Skin epidermis (tissue), 12 donors: ENCODE results near the gene KIAA0319L.

Experiments used
- H3K27ac ChIP-seq, 21 experiments: fragments of 200-600 bp; sonication (generic) in 11 of 21; one replicate each; pipeline ENCODE4 v1.5.0; 2020; ENCODE audit warnings: mild to moderate bottlenecking in 3 of 21, inconsistent platforms in 2 of 21, moderate library complexity in 2 of 21
- H3K4me3 ChIP-seq, 7 experiments: fragments of 200-600 bp; sonication (generic) in 2 of 7; one replicate each; pipeline ENCODE4 v1.5.0; 2020; ENCODE audit warnings: inconsistent platforms in 2 of 7, mild to moderate bottlenecking in 2 of 7, moderate library complexity in 1 of 7

Gene KIAA0319L

DNA sequence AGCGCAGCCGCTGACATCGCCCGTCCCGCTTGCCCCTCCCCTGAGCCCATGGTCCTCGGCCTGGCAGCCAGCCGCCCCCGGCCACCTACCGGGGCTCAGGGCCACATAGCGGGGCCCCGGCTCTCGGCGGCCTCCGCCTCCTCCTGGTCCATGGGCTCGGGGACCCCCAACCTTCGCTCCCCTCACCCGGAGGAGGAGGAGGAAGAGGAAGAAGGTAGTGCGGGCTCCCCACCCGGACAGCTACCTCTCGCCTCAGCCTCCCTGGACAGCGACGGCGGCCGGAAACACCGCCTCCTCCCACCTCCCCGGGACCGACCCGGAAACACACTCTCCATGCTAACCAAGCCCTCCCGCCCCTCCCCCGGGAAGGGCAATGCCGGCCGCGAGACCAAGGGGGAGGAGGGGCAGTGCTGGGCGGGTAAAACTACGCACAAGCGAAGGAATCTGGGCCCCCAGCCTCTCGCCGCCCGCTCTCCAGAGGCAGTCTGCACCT is at the start of gene KIAA0319L:
TSS of gene KIAA0319L (minus strand) at position 286 of the 493 bp plus-strand sequence. CDS start 2,912 bp downstream, outside the sequence.
- peak within 1 kb of the TSS; percentile 77 to 100 (median 97) for H3K27ac ChIP-seq

DNA sequence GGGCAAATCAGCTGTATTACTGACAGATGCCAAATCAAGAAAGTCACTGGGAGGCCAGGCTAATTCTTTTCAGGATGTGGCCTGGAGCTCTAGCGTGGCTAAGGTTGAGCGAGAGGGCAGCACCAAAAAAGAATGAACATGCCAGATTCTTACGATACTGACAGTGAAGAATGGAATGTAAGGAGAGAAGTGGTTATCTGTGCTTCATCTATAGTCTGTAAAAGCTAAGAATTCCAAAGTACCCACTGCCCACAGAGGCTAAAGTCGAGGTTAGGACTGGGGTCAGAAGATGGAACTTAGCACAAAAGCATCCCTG is 48.6 kb upstream of the KIAA0319L start:
- H3K4me3 ChIP-seq: no peak overlapping the region
- H3K27ac ChIP-seq: no peak overlapping the region

More for the DNA sequence above, at the start of gene KIAA0319L:
- H3K4me3 ChIP-seq: peak within 1 kb of the TSS; percentile 69 to 98 (median 94)

DNA sequence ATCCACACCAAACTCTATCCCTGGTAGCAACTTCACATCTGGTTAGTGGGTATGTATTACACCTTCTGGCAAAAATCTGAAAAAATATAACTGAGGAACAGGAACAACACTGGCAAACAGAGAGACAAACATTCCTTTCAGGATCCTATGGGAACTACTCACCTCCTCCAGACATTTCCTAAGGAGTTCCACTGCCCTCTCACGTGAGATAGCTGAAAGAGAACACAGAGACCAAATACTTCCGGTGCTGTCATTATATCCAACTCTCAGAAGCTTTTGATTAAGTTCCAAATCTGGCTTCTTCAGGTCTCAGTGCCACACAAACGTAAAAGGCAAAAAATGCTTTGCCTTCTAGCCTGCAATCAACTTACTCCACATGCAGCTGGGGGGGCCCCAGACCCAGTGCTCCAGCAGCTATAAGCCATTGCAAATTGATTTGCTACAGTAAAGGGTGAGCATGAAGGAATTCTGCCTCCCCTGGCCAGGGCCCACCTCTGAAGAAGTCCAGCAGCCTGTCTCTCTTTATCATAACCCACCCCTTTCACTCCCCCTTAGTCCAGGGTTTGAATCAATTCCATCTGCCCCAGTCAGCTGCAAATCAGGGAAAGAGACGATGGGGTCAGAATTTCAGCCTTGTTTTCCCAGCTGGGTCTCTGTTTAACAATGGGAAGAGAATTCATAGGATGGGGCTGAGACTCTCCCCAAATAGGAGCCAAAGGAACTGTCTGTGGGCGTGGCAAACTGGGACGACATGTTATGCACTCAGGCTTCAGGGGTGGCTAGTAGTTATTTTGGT is 48.1 kb upstream of the KIAA0319L start:
- H3K4me3 ChIP-seq: no peak overlapping the region

DNA sequence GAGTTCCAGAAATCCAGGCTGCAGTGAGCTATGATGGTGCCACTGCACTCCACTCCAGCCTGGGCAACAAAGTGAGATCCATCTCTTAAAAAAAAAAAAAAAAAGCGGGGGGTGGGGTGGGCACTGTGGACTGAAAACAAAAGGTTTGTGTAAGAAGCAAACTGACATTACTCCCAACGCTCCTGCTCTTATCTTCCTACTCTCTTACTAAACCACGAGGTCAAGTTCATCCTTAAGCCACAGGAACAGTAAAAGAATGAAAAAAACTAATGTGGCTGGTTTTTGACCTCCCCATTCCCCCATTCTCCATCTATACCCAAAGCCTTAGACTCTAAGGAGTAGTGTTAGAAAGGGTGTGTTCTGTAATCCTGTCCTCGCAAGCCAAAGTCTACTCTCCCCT is 46.7 kb upstream of the KIAA0319L start:
- Histone ChIP-seq H3K27ac (no peak overlapping the region), H3K4me3 (no peak overlapping the region)

More for the DNA sequence above, 48.1 kb upstream of the KIAA0319L start:
- no peak overlapping the region for H3K27ac ChIP-seq

DNA sequence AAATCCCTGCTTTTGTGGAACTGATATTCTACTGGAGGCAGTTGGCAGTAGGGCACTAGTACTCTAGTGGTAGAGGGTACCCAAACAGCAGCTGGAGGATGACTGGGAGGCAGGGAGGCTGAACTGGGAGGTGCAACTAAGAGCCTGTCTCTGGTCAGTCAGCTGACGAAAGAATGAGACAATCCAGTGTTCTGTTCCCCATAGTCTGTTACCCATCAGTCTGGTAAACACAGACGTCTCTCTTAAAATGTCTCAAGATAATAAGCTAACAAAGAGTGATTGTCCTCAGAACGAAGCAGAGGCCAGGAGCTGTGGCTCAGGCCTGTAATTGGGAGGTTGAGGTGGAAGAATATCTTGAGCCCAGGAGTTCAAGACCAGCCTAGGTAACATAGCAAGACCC is 46.3 kb upstream of the KIAA0319L start:
- Histone ChIP-seq H3K4me3 (no peak overlapping the region), H3K27ac (no peak overlapping the region)

DNA sequence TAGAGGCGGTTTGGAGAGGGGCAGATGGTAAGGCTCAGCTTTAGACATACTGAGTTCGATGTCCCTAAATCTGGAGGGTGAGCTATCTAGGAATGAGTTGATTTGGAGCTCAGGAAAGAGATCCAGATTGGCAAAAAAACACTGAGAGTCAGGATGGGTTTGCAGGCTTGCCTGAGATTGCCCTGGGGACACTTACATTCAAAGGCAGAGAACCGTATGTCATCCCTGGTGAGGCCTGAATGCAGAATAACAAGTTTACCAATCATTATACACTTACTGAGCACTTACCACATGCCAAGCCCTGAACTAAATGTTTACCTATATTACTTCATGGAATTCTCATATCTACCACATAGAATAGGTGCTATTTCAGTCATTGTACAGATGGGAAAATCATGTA is 43.4 kb upstream of the KIAA0319L start:
- no peak overlapping the region for H3K27ac ChIP-seq
- no peak overlapping the region for H3K4me3 ChIP-seq

DNA sequence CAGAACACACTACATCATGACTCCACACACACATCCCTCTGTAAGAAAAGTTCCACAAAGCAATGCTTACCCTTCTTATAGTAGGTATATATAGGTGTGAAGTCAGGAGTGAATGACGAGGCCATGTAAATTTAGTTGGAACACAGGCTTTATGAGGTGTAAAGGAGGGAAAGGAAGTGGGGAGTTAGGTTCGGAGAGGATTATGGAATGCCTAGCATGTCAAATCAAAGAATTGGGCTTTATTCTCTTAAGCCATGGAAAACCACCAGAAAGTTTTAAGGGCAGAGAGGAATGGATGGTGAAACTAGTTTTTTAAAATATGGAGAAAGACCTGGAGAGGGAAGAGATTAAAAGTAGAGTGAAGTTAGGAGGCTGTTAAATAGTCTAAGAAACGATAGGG is 42.2 kb upstream of the KIAA0319L start:
- Histone ChIP-seq H3K4me3 (no peak overlapping the region), H3K27ac (no peak overlapping the region)

DNA sequence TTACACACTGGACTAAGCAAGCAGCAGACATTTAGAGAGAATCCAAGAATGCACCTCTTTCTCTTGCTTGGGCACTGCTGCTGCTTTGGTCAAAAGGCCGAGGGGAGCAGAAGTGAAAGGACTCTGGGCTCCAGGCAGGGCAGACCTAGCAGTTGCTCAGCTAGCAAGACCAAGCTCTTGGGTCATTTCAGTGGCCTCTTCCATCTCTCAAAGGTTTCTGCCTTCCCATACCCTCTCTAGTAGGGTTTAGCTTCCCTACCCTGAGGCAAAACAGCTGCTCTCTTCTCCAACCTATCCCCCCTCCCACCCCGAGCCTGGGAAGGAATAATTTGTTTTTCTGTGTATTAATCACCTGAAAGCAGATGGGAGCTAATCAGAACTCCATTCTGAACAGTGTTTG is 41.7 kb upstream of the KIAA0319L start:
- Histone ChIP-seq H3K27ac (no peak overlapping the region), H3K4me3 (no peak overlapping the region)

DNA sequence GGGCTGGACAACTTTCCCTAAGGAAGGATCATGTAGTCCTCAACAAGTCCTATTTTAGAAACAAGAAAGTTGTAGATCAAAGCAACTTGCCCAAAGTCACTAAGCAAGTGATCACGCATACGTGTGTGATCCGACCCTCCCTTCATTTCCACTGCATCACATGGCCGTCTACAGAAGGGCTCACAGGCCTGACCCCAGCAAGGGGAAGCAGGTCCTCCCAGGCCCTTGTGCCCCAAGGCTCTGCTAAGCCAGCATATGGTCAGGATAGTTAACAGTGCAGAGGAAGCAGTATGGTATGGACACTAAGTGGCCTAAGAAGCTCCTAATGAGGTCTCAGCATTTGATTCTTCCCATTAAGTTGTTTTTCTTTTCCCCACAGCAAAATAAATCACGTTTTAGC is 40.7 kb upstream of the KIAA0319L start:
- Histone ChIP-seq H3K27ac (no peak overlapping the region), H3K4me3 (no peak overlapping the region)

DNA sequence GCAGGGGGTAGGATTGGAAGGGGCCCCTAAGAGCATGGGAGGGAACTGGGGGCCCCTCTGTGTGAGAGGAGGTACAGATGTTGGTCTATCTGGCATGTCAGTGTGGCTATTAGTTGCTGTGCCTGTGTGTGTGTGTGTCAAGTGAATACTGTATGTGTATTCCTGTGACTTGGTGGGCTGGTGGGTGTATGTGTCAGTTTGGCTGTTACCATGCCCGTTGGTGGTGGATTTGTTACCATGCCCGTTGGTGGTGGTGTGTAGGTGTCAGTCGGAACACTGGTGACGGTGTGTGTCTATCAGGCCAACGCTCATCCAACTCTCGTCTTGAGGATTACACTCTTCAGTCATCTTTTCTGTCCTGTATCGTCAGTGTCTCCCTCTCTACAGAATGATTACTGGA is 38.5 kb upstream of the KIAA0319L start:
- Histone ChIP-seq H3K27ac (no peak overlapping the region), H3K4me3 (no peak overlapping the region)

DNA sequence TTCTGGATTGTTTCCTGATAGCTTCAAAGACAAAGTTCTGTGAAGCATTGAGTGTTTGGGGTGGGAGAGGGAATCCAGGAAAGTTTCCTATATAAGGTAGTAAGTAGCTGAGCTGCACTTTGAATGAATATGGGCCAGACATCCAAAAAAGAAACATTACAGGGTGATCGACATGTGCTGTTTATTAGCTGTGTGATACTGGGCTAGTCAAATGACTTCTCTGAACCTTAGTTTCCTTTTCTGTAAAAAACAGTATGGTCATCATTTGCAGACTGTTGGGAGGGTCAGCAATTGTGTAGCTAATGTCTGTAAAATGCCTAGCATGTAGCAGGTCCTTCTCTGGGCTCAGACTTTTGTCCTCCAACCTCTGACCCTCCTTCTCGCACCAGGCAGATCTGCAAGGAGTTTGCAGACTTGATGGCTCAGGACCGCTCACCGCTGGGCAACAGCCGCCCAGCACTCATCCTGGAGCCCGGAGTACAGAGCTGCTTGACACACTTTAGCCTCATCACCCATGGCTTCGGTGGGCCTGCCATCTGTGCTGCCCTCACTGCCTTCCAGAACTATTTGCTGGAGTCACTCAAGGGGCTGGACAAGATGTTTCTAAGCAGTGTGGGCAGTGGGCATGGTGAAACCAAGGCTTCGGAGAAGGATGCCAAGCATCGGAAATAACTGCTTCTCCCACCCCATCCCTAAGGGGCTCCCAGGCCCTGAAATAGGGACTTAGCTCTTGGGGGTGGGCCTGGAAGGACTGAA is 37.0 kb upstream of the KIAA0319L start:
- no peak overlapping the region for H3K27ac ChIP-seq

DNA sequence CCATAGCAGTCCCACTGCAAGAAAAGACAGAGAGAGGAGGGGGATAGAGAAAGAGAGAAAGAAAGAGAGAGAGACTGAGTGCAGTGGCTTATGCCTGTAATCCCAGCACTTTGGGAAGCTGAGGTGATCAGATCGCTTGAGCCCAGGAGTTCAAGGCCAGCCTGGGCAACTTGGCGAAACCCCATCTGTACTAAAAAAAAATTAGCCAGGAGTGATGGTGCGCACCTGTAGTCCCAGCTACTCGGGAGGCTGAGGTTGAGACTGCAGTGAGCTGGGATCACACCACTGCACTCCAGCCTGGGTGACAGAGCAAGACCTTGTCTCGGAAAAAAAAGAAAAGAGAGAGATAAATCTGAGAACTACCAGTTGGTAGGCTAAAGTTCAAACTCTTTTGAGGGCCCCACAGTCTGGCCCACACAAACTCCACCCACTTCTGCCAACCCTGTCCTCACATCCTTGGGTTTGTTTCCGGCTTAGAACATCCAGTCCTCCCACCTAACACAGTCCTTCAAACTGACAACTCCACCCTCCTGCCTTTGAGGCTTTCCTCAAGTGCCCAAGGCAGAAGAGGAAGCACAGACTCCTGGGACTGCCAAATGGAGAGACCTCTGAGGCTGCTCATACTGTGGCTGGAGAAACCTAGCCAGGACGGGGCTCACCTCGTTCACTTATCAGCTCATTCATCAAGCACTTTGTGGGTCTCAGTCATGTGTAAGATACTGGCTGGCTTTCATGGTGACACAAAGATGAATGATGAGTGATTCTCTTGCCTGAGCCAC is 36.0 kb upstream of the KIAA0319L start:
- Histone ChIP-seq H3K4me3 (no peak overlapping the region), H3K27ac (no peak overlapping the region)

More for the DNA sequence above, 37.0 kb upstream of the KIAA0319L start:
- H3K4me3 ChIP-seq: no peak overlapping the region

DNA sequence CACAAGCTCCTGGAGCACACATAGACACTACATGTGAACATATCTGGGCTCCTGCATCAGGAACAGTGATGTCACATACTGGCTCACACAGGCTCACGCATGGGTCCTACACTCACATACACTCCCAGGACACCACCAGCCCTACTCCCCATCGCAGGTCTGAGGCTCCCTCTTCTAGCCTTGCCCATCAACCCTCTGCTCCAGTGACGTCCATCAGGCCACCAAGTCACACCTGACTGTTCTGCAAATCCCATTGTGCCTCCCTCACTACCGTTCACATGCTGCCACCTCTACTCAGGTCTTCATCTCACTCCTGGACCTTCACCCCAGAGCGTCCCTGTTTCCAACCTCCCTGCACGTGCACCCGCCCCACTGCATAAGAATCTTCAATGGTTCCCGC is 34.0 kb upstream of the KIAA0319L start:
- Histone ChIP-seq H3K4me3 (no peak overlapping the region), H3K27ac (no peak overlapping the region)

DNA sequence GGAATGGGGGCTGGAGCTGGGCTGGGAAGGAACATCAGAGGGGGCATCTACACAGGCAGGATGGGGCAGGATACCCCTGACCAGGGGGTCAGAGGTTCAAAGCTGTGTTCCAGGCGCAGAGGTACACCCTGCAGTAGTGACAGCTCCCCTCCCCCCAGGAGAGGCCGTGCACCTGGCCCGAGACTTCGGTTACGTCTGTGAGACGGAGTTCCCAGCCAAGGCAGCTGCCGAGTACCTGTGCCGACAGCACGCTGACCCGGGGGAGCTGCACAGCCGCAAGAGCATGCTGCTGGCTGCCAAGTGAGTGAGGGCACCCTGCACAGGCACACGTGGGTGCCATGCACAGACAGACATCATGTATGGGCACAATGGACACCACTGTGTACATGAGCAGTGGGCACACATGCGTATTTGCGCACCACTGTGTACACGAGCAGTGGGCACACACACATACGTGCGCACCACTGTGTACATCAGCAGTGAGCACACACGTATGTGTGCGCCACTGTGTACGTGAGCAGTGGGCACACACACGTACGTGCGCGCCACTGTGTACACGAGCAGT is 33.4 kb upstream of the KIAA0319L start:
- no peak overlapping the region for H3K27ac ChIP-seq
- no peak overlapping the region for H3K4me3 ChIP-seq

DNA sequence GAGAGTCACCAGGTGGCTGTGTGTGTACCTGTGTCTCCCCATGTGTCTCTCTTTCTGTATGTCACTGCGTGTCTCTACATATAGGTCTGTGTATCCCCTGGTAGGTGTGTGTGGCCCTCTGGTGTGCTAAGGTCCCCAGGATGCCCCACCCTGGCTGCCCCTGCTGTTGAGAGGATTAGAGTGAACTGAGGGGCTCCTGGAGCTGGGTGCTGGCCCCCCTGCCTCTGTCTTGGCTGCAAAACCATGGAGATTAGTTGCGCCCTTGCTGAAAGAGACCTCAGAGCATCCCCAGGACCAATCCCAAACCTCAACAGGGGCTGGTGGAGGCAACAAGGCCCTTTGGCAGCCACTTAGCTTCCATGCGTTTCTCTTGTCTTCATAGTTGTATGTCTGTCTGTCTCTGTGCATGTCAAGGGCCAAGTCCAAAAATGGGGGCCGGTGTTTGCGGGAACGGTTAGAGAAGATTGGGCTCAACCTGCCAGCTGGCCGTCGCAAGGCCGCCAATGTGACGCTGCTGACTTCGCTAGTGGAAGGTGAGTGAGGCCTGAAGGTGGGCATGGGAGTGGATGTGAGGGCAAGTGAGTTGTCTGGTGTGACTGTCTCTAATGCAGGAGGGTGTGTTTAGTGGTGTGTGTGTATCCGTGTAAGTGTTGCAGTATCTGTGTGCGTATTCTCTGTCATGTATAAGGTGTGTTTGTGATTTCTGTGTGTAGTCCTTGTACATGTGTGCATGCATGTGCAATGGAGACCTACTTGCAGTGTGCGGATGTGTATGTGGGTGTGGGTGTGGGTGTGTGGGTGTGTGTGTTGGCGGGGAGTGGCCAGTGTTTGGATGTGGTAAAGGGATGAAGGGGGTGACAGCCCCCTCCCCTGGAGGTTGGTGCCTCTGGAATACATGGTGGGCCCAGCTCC is 32.6 kb upstream of the KIAA0319L start:
- no peak overlapping the region for H3K4me3 ChIP-seq

DNA sequence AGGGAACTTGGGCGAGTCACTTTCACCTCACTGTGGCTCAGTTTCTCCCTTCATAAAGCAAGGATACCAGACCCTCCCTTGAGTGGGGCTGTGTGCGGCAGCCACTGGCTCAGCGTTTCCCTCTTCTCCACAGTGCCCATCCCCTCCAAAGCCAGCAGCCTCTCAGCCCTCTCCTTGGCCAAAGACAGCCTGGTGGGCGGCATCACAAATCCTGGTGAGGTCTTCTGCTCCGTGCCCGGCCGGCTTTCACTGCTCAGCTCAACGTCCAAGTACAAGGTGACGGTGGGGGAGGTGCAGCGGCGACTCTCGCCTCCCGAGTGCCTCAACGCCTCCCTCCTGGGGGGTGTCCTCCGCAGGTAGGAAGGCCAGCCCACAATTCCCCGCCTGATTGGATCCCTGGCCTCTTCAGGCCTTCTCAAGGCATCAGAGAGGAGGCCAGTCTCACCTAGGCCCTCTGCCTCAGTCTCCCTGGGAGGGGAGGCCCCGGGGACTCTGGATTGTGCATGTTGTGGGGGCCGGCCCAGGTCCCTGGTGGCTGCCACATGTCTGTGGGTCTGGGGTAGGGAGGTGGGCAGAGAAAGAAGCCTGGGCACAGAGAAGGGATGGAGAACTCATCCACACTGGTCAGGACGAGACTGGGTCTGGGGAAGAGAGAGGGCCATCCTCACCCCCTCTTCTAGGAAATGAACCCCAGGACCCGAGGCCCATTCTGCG is 31.2 kb upstream of the KIAA0319L start:
- H3K4me3 ChIP-seq: no peak overlapping the region
- no peak overlapping the region for H3K27ac ChIP-seq

More for the DNA sequence above, 32.6 kb upstream of the KIAA0319L start:
- no peak overlapping the region for H3K27ac ChIP-seq

DNA sequence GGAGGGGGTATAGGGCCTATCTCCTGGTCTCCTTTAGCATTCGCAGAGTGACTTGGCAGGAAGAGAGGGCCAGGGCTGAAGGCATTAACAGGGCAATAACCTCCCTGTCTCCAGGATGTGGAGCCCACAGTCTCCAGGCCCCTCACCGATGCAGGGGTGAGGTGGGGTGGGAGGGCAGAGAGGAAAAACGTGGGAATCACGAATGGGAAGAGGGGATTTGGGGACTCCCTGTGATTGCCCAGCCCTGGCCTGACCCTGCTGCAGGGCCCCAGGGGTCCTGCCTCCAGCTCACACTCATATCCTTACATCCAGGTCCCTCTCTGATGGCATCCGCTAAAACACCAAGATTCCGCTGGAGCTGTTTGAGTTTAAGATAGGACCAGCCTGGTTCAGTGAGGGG is 30.5 kb upstream of the KIAA0319L start:
- H3K4me3 ChIP-seq: no peak overlapping the region
- H3K27ac ChIP-seq: no peak overlapping the region

DNA sequence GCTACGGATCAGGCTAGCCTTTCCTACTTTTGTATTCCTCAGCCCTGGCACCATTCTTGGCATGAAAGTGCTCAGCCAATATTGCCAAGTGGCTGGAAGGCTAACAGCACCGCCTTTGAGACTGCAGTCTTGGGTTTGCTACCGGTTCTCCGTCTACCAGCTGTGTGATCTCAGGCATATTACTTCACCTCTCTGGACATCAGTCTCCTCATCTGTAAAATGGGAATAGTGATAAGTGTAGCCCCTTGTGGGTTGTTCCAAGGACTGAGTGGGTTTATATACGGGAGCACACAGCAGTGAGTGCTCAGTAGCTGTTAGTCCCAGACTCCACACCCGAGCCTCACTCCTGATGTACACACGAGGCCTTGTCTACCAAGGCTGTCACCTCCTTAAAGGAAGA is 29.6 kb upstream of the KIAA0319L start:
- no peak overlapping the region for H3K27ac ChIP-seq
- H3K4me3 ChIP-seq: no peak overlapping the region
